K562 (cell line): ENCODE results near the gene MEX3D.

Source experiments
- ADNP ChIP-seq: fragments of 200-800 bp; sonication (Bioruptor generic); IDR thresholded peaks from 2 replicates; pipeline ENCODE4 v1.6.1; 2016; ENCODE audit warnings: missing genetic modification characterization, missing compliant biosample characterization
- ATF6 ChIP-seq: sonication (generic); formaldehyde crosslinking; IDR thresholded peaks from 2 replicates; pipeline ENCODE4 v1.4.0; 2020; ENCODE audit warnings: mild to moderate bottlenecking, missing genetic modification reagents
- JUND ChIP-seq, 2 experiments: IDR thresholded peaks; 2 replicates in 1 of 2; 3 replicates in 1 of 2; pipeline ENCODE4 v1.6.1; 2011; ENCODE audit warnings: borderline replicate concordance in 2 of 2, low read depth in 2 of 2, low read length in 2 of 2, improper control_type of control experiment in 1 of 2, missing biosample characterization in 1 of 2, missing genetic modification characterization in 1 of 2, missing genetic modification reagents in 1 of 2
- SREBF2 ChIP-seq: sonication (generic); formaldehyde crosslinking; IDR thresholded peaks from 2 replicates; pipeline ENCODE4 v1.4.0; 2020; ENCODE audit warnings: mild to moderate bottlenecking, missing genetic modification reagents
- TAF1 ChIP-seq: IDR thresholded peaks from 2 replicates; pipeline ENCODE4 v1.6.1; 2011; ENCODE audit warnings: mild to moderate bottlenecking, low read length, moderate library complexity; ENCODE audit not compliant: insufficient read depth, control insufficient read depth, severe bottlenecking; ENCODE audit errors: extremely low read depth
- ZNF274 ChIP-seq: IDR thresholded peaks from 2 replicates; pipeline ENCODE4 v1.6.1; 2011; ENCODE audit warnings: low read depth, mild to moderate bottlenecking, low read length, moderate library complexity, borderline replicate concordance

GRCh38 chr19:1599460-1599846 is 31.3 kb upstream of the MEX3D start:
- TF ChIP-seq ADNP (tag) (no peak), JUND (IDR thresholded peaks at IDR 0.05; ENCODE audit: borderline replicate concordance, low read depth, low read length) (no peak), JUND (tag; IDR thresholded peaks at IDR 0.05; ENCODE audit: borderline replicate concordance, low read depth, low read length) (no peak), SREBF2 (CRISPR knock-in tag) (no peak), ZNF274 (no peak), ATF6 (CRISPR knock-in tag) (no peak), TAF1 (no peak)
